GM19239 (cell line): ENCODE results near the gene CDC16.
"Not testable (repeated sequence)": the region's sequence is repeated elsewhere in the genome, so short reads cannot be mapped to it uniquely, and the experiment has no call there.

Source experiments
- DNase-seq: peaks from one replicate; pipeline ENCODE4 v3.0.0; 2011; ENCODE audit warnings: low spot score; ENCODE audit not compliant: insufficient read length
- FAIRE-seq: peaks from 2 replicates; lab custom pipeline; 2011; peaks lifted over from hg19 to GRCh38; lab: Jason Lieb, UNC

CDC16 gene

DNA sequence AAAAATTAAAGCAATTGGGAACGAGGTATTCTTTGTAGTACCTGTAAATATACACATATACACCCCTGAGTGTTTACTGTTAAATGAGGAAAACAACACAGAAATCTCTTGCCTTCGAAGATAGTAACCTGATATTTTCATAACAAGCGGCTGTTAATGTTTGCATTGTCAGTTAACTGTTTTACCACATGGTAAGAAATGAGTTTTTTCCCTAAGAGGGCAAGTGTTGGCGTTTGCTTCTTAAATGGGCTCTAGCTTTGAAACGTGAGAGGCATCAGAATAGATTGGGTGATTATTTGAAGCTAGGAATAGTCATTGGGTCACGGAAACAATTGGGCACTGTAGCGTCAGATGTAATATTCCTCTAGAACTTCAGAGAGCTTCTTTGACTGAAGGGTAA lies 24.7 kb downstream of the CDC16 start:
- DNase-seq = no peak
- no peak for FAIRE-seq

DNA sequence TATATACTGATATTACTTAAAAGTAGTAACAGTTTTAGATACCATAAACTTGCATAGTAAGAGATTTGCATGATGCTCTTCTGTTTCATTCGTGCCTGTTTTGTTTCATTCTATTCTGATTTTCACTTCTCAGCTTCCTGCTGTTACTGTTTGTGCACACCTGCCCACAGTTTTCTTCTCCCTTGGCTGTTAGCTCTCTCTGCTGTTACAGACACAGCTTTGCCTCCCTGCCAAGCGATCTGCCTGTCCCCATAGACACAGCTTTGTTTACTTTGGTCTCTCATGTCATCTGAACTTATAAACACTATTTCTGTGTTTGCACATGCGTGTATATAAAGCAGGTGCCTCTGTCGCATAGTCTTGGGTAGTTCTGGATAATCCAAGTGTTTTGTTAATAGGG lies 25.3 kb downstream of the CDC16 start:
- no peak for DNase-seq

DNA sequence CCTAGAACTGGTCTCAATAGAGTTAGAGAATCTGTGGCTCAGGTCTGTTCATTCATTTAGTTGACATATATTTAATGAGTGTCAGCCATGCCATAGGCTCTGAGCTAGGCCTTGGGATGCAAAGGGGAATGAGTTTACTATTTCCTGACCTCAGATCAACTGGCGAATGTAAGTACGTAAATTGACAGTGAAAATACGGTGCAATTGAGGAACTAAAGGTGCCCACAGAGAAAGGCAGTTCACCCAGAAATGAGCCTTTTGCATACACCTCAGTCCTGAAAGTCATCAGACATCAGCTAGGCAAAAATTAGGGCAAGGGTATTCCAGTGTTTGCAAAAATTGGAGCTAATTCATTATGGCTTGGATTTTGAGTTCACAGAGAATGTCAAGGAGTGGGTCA lies 26.1 kb downstream of the CDC16 start:
- DNase-seq = no peak
- peak; percentile 66 for FAIRE-seq

More for the DNA sequence above, 25.3 kb downstream of the CDC16 start:
- FAIRE-seq = peak; percentile 78

GRCh38 chr13:114261328-114261965 lies 26.8 kb downstream of the CDC16 start:
- DNase-seq = no peak
- peak; percentile 64 for FAIRE-seq

DNA sequence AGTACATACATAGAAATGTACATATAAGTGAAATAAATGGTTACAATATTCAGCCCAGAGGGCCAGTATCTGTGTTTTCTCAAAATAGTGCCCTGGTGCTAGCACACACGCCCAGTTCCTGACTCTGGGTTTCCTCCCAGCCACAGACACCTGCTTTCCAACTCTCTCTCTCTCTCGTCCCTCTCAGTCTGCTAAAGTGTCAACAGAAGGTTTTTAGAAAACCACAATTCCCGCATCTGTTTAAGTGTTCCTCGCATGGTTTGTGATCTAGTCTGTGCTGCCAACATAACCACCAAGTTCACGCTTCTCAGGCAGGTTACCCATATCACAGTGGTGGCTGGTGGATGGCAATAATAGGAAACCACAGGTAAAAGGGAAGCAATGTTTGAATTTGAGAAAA lies 28.9 kb downstream of the CDC16 start:
- DNase-seq (no peak), FAIRE-seq (peak; percentile 76)

DNA sequence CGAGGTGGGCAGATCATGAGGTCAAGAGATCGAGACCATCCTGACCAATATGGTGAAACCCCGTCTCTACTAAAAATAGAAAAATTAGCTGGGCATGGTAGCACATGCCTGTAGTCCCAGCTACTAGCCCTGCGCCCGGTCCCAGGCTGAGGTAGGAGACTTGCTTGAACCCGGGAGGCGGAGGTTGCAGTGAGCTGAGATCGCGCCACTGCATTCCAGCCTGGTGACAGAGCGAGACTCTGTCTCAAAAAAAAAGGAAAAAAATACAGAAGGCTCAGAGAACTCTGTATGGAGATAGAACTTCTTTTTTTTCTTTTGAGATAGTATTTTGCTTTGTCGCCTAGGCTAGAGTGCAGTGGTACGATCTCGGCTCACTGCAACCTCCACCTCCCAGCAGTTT lies 29.6 kb downstream of the CDC16 start:
- not testable (repeated sequence) for DNase-seq, FAIRE-seq

- no peak for FAIRE-seq
- DNase-seq = no peak
Measured at GRCh38 chr13:114264886-114265611, 30.4 kb downstream of the CDC16 start.

GRCh38 chr13:114266241-114266640 lies 31.5 kb downstream of the CDC16 start:
- DNase-seq (no peak), FAIRE-seq (no peak)

- FAIRE-seq (no peak), DNase-seq (no peak)
Measured at GRCh38 chr13:114268344-114269280, 33.9 kb downstream of the CDC16 start.

- no peak for DNase-seq
- FAIRE-seq = no peak
Measured at GRCh38 chr13:114269281-114269770, 34.6 kb downstream of the CDC16 start.

DNA sequence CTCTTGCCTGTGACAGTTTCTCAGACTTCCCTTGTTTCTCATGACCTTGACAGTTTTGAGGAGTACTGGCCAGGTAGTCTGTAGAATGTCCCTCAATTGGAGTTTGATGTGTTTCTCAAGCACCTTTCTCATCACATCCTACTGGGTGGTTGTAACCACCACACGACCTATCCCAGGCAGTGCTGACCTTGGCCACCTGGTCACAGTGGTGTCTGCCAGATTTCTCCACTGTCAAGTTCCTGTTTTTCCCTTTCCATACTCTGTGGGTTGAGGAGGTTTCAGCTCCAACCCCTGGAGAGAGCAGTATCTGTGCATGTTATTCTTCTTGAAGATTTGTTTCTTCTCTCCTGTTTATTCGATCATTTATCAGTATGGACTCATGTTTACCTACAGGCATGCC lies 38.3 kb downstream of the CDC16 start:
- DNase-seq (no peak), FAIRE-seq (no peak)

DNA sequence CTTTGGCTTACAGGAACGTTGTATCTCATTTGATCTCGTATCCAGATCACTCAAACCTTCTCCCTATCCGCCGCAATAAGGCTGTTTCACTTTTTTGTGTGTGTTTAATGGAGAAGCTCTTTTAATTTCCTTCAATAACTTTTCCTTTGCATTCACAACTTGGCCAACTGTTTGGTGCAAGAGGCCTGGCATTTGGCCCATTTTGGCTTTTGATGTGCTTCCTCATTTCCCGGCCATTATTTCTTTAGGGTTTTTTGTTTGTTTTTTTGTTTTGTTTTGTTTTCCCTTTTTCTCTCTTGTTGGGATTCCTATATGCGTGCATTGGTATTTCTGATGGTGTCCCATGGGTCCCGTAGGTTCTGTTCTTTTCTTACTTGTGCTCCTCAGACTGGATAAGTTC lies 40.6 kb downstream of the CDC16 start:
- DNase-seq (no peak), FAIRE-seq (no peak)

DNA sequence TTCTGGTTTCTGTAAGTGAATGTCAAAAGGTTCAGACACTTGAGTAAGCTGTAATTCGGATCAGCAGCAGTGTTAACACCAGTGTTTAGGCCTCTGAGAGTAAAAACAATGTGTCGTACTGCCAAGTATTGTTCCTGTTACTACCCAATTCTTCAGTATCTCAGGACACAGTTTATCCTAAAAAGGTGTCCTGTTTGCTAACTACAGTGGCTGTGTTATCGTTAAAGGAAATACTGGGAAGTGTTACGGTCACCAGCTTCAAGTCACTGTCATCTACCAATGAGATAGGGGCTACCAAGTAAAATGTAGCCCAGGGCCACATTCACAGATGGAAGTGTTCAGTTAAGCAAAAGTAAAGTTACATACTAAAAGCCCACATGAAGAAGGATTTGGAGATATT lies 44.4 kb downstream of the CDC16 start:
- FAIRE-seq (peak; percentile 33), DNase-seq (no peak)

- FAIRE-seq = no peak
- DNase-seq = no peak
Measured at GRCh38 chr13:114279758-114280355, 45.2 kb downstream of the CDC16 start.

DNA sequence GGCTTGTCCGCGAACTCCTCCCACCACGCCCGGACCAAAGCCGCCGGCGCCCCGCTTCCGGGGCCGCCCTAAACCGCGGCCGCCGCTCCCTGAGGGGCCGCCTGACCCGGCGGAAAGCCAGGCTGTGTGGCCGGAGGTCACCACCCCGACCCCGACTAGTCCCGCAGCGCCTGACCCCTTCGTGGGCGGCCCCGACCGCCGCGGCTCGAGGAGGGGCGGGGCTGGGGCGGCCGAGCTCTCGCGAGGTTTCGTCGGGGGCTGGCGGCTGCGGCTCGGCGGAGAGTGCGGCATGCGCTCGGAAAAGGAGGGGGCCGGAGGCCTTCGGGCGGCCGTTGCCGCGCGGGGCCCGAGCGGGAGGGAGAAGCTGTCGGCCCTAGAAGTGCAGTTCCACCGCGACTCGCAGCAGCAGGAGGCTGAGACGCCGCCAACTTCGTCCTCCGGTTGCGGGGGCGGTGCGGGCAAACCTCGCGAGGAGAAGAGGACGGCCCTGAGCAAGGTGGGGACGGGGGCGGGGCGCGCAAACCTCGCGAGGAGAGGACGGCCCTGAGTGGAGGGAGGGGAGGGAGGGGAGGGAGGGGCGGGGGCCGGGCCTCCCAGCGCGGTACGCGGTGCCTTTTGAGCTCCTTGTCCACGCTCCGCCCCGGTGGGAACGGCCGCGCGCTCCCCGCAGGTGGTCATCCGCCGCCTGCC lies 46.8 kb downstream of the CDC16 start, which contains the start of gene UPF3A:
UPF3A (plus strand) TSS at position 251 of the 690 bp plus-strand sequence; CDS start at position 290, 39 bp downstream.
- peak; percentile 79 for FAIRE-seq
- DNase-seq = peak; percentile 69

GRCh38 chr13:114282041-114282670 lies 47.5 kb downstream of the CDC16 start:
- DNase-seq (peak; percentile 40), FAIRE-seq (peak; percentile 26)

- no peak for FAIRE-seq
- DNase-seq = no peak
Measured at GRCh38 chr13:114283576-114283975, 48.9 kb downstream of the CDC16 start.

DNA sequence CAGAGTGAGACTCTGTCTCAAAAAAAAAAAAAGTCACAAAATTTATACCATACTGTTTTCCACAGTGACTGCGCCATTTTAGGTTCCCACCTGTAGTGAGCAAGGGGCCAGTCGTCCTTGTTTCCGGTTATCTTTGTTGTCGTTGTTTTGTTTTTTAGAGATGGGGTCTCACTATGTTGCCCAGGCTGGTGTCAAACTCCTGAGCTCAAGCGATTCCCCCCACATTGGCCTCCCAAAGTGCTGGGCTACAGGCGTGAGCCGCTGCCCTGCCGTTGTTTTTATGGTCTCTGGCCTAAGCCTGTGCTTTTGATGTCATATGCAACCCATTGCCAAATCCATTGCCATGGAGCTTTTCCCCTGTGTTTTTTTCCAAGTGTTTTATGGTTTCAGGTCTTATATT lies 50.0 kb downstream of the CDC16 start:
- FAIRE-seq (no peak), DNase-seq (no peak)

GRCh38 chr13:114285166-114285808 lies 50.6 kb downstream of the CDC16 start:
- FAIRE-seq (no peak), DNase-seq (no peak)
